SK-MEL-5 (cell line): ENCODE measurements around the gene SMARCD1. TPM values are rescaled to one million over a fixed set of nuclear protein-coding genes. Genes with fewer than 3 reads are reported as not detected.

Source experiments
- DNase-seq: peaks from one replicate; pipeline ENCODE4 v3.0.0-alpha.2; 2016; ENCODE audit warnings: low read depth, low spot score
- in situ Hi-C: cut with HindIII; loops from 2 replicates; pipeline ENCODE4 v1.10.0; 2016; ENCODE audit warnings: low sequenced_read_pairs, high pct_unique_total_duplicates, low pct_unique_long_range_greater_than_20kb
- total RNA-seq: library from RNA; depleted of rRNA; stranded (reverse); fragments of >200 nt; shearing (Covaris generic); gene quantifications from 2 replicates; pipeline ENCODE4 v1.2.3, GENCODE V29; 2014

The SMARCD1 gene
- total RNA-seq, 1 experiment from 2014 or later, result 80.3 TPM

- DNase-seq, result peak; percentile 69
- in situ Hi-C loops, result no loop called here
Measured at GRCh38 chr12:50088577-50089335, 3.6 kb downstream of the SMARCD1 start.

GRCh38 chr12:50089730-50090129 is 4.6 kb downstream of the SMARCD1 start:
- DNase-seq, result no peak
- in situ Hi-C loops, result no loop called here

GRCh38 chr12:50090391-50090790 is 5.2 kb downstream of the SMARCD1 start:
- in situ Hi-C loops, result no loop called here
- DNase-seq, result no peak

- no peak for DNase-seq
- in situ Hi-C loops, result no loop called here
Measured at GRCh38 chr12:50097952-50098351, 12.8 kb downstream of the SMARCD1 start.

- DNase-seq, result no peak
- in situ Hi-C loops, result no loop called here
Measured at GRCh38 chr12:50099302-50100008, 14.3 kb downstream of the SMARCD1 start.

GRCh38 chr12:50100561-50100960 is 15.4 kb downstream of the SMARCD1 start:
- in situ Hi-C loops, result no loop called here
- no peak for DNase-seq

GRCh38 chr12:50101663-50102062 is 16.5 kb downstream of the SMARCD1 start:
- peak; percentile 78 for DNase-seq
- in situ Hi-C loops, result no loop called here

GRCh38 chr12:50102131-50102531 is 17.0 kb downstream of the SMARCD1 start:
- no peak for DNase-seq
- in situ Hi-C loops, result no loop called here

GRCh38 chr12:50102646-50103309 is 17.6 kb downstream of the SMARCD1 start:
- in situ Hi-C loops, result no loop called here
- no peak for DNase-seq

GRCh38 chr12:50103351-50103750 is 18.2 kb downstream of the SMARCD1 start:
- DNase-seq, result no peak
- in situ Hi-C loops, result no loop called here

GRCh38 chr12:50103767-50104321 is 18.7 kb downstream of the SMARCD1 start, which contains the start of gene GPD1:
Gene GPD1 (plus strand): TSS chr12:50104008. CDS start chr12:50104051, 43 bp downstream.
- in situ Hi-C loops, result no loop called here
- DNase-seq, result peak; percentile 48

- DNase-seq, result no peak
- in situ Hi-C loops, result no loop called here
Measured at GRCh38 chr12:50104417-50105366, 19.6 kb downstream of the SMARCD1 start.

- DNase-seq, result no peak
- in situ Hi-C loops, result no loop called here
Measured at GRCh38 chr12:50105913-50106450, 20.8 kb downstream of the SMARCD1 start.

GRCh38 chr12:50106907-50107306 is 21.8 kb downstream of the SMARCD1 start:
- in situ Hi-C loops, result no loop called here
- no peak for DNase-seq

- no peak for DNase-seq
- in situ Hi-C loops, result no loop called here
Measured at GRCh38 chr12:50107416-50108268, 22.5 kb downstream of the SMARCD1 start.

- in situ Hi-C loops, result no loop called here
- no peak for DNase-seq
Measured at GRCh38 chr12:50109319-50109718, 24.2 kb downstream of the SMARCD1 start.
